GM13976 (cell line): Measurements from ENCODE around the gene HECTD4.

ENCODE experiments used
- DNase-seq: peaks from one replicate; pipeline ENCODE4 v3.0.0; 2012; ENCODE audit warnings: low spot score
- CTCF ChIP-seq: IDR thresholded peaks from 2 replicates; pipeline ENCODE4 v1.5.1; 2012; ENCODE audit warnings: borderline replicate concordance, mild to moderate bottlenecking; ENCODE audit not compliant: insufficient read depth; ENCODE audit errors: extremely low read depth, missing control alignments, control extremely low read depth
- in situ Hi-C: fragments of 300-500 bp; cut with MboI; formaldehyde crosslinking; loops from one replicate; pipeline ENCODE4 v1.12.0; 2022; ENCODE audit warnings: low sequenced_read_pairs, mixed read lengths, inconsistent platforms; ENCODE audit not compliant: unreplicated experiment

The HECTD4 gene

GRCh38 chr12:112198120-112198733 lies 184.0 kb downstream of the HECTD4 start:
- peak; percentile 80 for DNase-seq
- in situ Hi-C loops = loop anchor here (10.0 kb wide), 1 partner anchor 187 kb away; the partner anchor contains the start of gene HECTD4
- peak; percentile 54 for TF ChIP-seq CTCF

- in situ Hi-C loops = loop anchor here (10.0 kb wide), 1 partner anchor 188 kb away; the partner anchor contains the start of gene HECTD4
Observed at GRCh38 chr12:112196196-112196875, 185.9 kb downstream of the HECTD4 start.

GRCh38 chr12:112194601-112195247 lies 187.5 kb downstream of the HECTD4 start:
- no peak for TF ChIP-seq CTCF
- DNase-seq = no peak
- in situ Hi-C loops = loop anchor here (10.0 kb wide), 1 partner anchor 190 kb away; the partner anchor contains the start of gene HECTD4

More at GRCh38 chr12:112196196-112196875, 185.9 kb downstream of the HECTD4 start:
- DNase-seq = no peak
- TF ChIP-seq CTCF = no peak

GRCh38 chr12:112192475-112192874 lies 189.8 kb downstream of the HECTD4 start:
- in situ Hi-C loops = loop anchor here (10.0 kb wide), 1 partner anchor 192 kb away; the partner anchor contains the start of gene HECTD4
- DNase-seq = no peak
- TF ChIP-seq CTCF = no peak

- in situ Hi-C loops = loop anchor here (10.0 kb wide), 1 partner anchor 193 kb away; the partner anchor contains the start of gene HECTD4
- no peak for TF ChIP-seq CTCF
- no peak for DNase-seq
Observed at GRCh38 chr12:112191840-112192321, 190.3 kb downstream of the HECTD4 start.

GRCh38 chr12:112191201-112191600 lies 191.0 kb downstream of the HECTD4 start:
- no peak for TF ChIP-seq CTCF
- no peak for DNase-seq
- in situ Hi-C loops = loop anchor here (10.0 kb wide), 1 partner anchor 194 kb away; the partner anchor contains the start of gene HECTD4
